OCI-LY7 (cell line): Measurements from ENCODE around the gene SINHCAF. TPM values are rescaled to one million over a fixed set of nuclear protein-coding genes. Genes with fewer than 3 reads are reported as not detected.

ENCODE experiments used
- BruUV-seq: library from RNA; stranded (reverse); fragments of 400-500 nt; replicated peaks from 2 replicates; lab custom pipeline; 2021; lab: Mats Ljungman, UMichigan
- CTCF ChIA-PET: fragments of 300-600 bp; sonication (Branson Sonifier 250); formaldehyde crosslinking; loops from one replicate; lab custom pipeline; 2022; ENCODE audit warnings: antibody characterized with exemption; ENCODE audit not compliant: unreplicated experiment; lab: Charles Lee
- POLR2A ChIA-PET: fragments of 300-600 bp; sonication (Branson Sonifier 250); formaldehyde crosslinking; loops from one replicate; lab custom pipeline; 2022; ENCODE audit warnings: antibody characterized with exemption; lab: Charles Lee
- DNase-seq: peaks from one replicate; pipeline ENCODE4 v3.0.0-alpha.2; 2015; ENCODE audit warnings: low spot score
- H2AFZ ChIP-seq: fragments of 200-600 bp; sonication (generic), shearing (Covaris generic); 2 replicates; pipeline ENCODE4 v1.6.1; 2014; ENCODE audit warnings: mild to moderate bottlenecking, antibody characterized with exemption, low read length, moderate library complexity
- H3K27ac ChIP-seq: fragments of 200-600 bp; sonication (generic); 2 replicates; pipeline ENCODE4 v1.5.1; 2014; ENCODE audit warnings: mixed run types, low read depth, mild to moderate bottlenecking, moderate library complexity, low read length, inconsistent platforms; ENCODE audit not compliant: poor library complexity, severe bottlenecking
- H3K36me3 ChIP-seq: fragments of 200-600 bp; sonication (generic); 2 replicates; pipeline ENCODE4 v1.6.1; 2014; ENCODE audit warnings: mild to moderate bottlenecking, antibody characterized with exemption, low read length, moderate library complexity, mixed read lengths; ENCODE audit not compliant: insufficient read depth
- H3K4me1 ChIP-seq: fragments of 200-600 bp; sonication (generic); 2 replicates; pipeline ENCODE4 v1.5.1; 2014; ENCODE audit warnings: mild to moderate bottlenecking, low read length; ENCODE audit not compliant: insufficient read depth, poor library complexity, severe bottlenecking
- H3K4me2 ChIP-seq: fragments of 200-600 bp; sonication (generic); 2 replicates; pipeline ENCODE4 v1.6.1; 2014; ENCODE audit warnings: mild to moderate bottlenecking, low read length
- H3K4me3 ChIP-seq: fragments of 200-600 bp; sonication (generic); 2 replicates; pipeline ENCODE4 v1.5.1; 2014; ENCODE audit warnings: mild to moderate bottlenecking, low read depth, low read length; ENCODE audit not compliant: poor library complexity, severe bottlenecking
- H3K79me2 ChIP-seq: fragments of 200-600 bp; sonication (generic); 2 replicates; pipeline ENCODE4 v1.6.1; 2016; ENCODE audit warnings: low read depth, mild to moderate bottlenecking, low read length, moderate library complexity, mixed read lengths; ENCODE audit not compliant: insufficient read depth
- H3K9me2 ChIP-seq: fragments of 200-600 bp; sonication (generic); 2 replicates; pipeline ENCODE4 v1.6.1; 2016; ENCODE audit warnings: mild to moderate bottlenecking, low read length, mixed read lengths; ENCODE audit not compliant: insufficient read depth
- H3K9me3 ChIP-seq: fragments of 200-600 bp; sonication (generic); 2 replicates; pipeline ENCODE4 v1.6.1; 2014; ENCODE audit warnings: mild to moderate bottlenecking, mixed run types, low read length, mixed read lengths
- H4K20me1 ChIP-seq: fragments of 200-600 bp; sonication (generic); 2 replicates; pipeline ENCODE4 v1.6.1; 2014; ENCODE audit warnings: mild to moderate bottlenecking, antibody characterized with exemption, low read length, moderate library complexity, mixed read lengths; ENCODE audit not compliant: insufficient read depth
- CTCF ChIP-seq: fragments of 200-600 bp; sonication (generic); conservative IDR thresholded peaks from 2 replicates; pipeline ENCODE4 v1.5.1; 2014; ENCODE audit warnings: mild to moderate bottlenecking, antibody characterized with exemption, low read length, moderate library complexity, mixed read lengths
- EZH2phosphoT487 ChIP-seq: fragments of 200-600 bp; sonication (generic); IDR thresholded peaks from 2 replicates; pipeline ENCODE4 v1.6.1; 2018; ENCODE audit warnings: low read depth, borderline replicate concordance, mild to moderate bottlenecking, mixed run types, antibody characterized with exemption, low read length, moderate library complexity, mixed read lengths
- intact Hi-C: fragments of 100-400 bp; cut with micrococcal nuclease; formaldehyde crosslinking; loops from one replicate; pipeline ENCODE4 v1.10.0; 2022; ENCODE audit not compliant: unreplicated experiment
- small RNA-seq: library from RNA; depleted of rRNA; stranded (forward); fragments of <200 nt; gene quantifications from one replicate; pipeline ENCODE3, GENCODE V24; 2014
- total RNA-seq, 2 experiments: library from RNA; depleted of rRNA in 1 of 2; stranded (reverse); fragments of >200 nt in 1 of 2; shearing (Covaris generic) in 1 of 2; gene quantifications; 2 replicates each; pipeline ENCODE4 v1.2.3, GENCODE V29; 2014 to 2022

Gene SINHCAF
- total RNA-seq, 2 experiments from 2014 or later = 51.0 to 86.2 TPM

GRCh38 chr12:31232361-31232965, 93.5 kb downstream of the SINHCAF start:
- POLR2A ChIA-PET = interaction anchor here (0.7 to 1.0 kb wide), 2 partner anchors 22 to 384 kb away, joined by 3 read pairs; no protein-coding TSS in a partner anchor
- no TSS peak for BruUV-seq
- Histone ChIP-seq H2AFZ (no peak overlapping the region), H3K27ac (no peak overlapping the region), H3K4me2 (no peak overlapping the region), H3K4me1 (no peaks in the 10 kb centered on the region), H3K79me2 (no peaks in the 10 kb centered on the region), H3K4me3 (no peak overlapping the region), H3K9me2 (no peaks in the 10 kb centered on the region), H3K9me3 (no peaks in the 10 kb centered on the region), H3K36me3 (no peaks in the 10 kb centered on the region), H4K20me1 (no peaks in the 10 kb centered on the region)
- TF ChIP-seq EZH2phosphoT487 (no peak), CTCF (no peak)
- no peak for DNase-seq
- intact Hi-C loops = loop anchor here (10.0 kb wide), 1 partner anchor 248 kb away; no protein-coding TSS in a partner anchor
- CTCF ChIA-PET = interaction anchor here (1.3 kb wide), 1 partner anchor 385 kb away, joined by 4 read pairs; no protein-coding TSS in a partner anchor

- Histone ChIP-seq H2AFZ (no peak overlapping the region), H3K4me2 (no peak overlapping the region), H4K20me1 (no peaks in the 10 kb centered on the region), H3K9me2 (no peaks in the 10 kb centered on the region), H3K79me2 (no peaks in the 10 kb centered on the region), H3K9me3 (no peaks in the 10 kb centered on the region), H3K4me1 (no peaks in the 10 kb centered on the region), H3K36me3 (no peaks in the 10 kb centered on the region), H3K27ac (no peak overlapping the region), H3K4me3 (no peak overlapping the region)
- BruUV-seq = no TSS peak
- TF ChIP-seq CTCF = no peak
- TF ChIP-seq EZH2phosphoT487 = no peak
- DNase-seq = no peak
- intact Hi-C loops = loop anchor here (10.0 kb wide), 1 partner anchor 247 kb away; no protein-coding TSS in a partner anchor
- POLR2A ChIA-PET = interaction anchor here (1.0 kb wide), 1 partner anchor 21 kb away, joined by 3 read pairs; no protein-coding TSS in a partner anchor
- CTCF ChIA-PET = interaction anchor here (1.3 kb wide), 1 partner anchor 384 kb away, joined by 4 read pairs; no protein-coding TSS in a partner anchor
Observed at GRCh38 chr12:31231611-31232360, 94.2 kb downstream of the SINHCAF start.

Small RNA genes within 50 kb of the gene (small RNA-seq; reads per million reads assigned to genes)
- gene AC024940.4 (not detected), gene AC024940.5 (not detected), gene MREGP1 (not detected), gene RF00026 (not detected)
